Daoy (cell line): Measurements from ENCODE around the gene JAKMIP1. TPM values are rescaled to one million over a fixed set of nuclear protein-coding genes. Genes with fewer than 3 reads are reported as not detected.

Source experiments
- DNase-seq: peaks from one replicate; pipeline ENCODE4 v3.0.0-alpha.2; 2015; ENCODE audit warnings: low read depth
- total RNA-seq: library from RNA; depleted of rRNA; stranded (reverse); fragments of >200 nt; shearing (Covaris generic); gene quantifications from 2 replicates; pipeline ENCODE4 v1.2.3, GENCODE V29; 2014; rRNA removed

The JAKMIP1 gene
- total RNA-seq, 1 experiment from 2014 or later, result 0.40 TPM

DNA sequence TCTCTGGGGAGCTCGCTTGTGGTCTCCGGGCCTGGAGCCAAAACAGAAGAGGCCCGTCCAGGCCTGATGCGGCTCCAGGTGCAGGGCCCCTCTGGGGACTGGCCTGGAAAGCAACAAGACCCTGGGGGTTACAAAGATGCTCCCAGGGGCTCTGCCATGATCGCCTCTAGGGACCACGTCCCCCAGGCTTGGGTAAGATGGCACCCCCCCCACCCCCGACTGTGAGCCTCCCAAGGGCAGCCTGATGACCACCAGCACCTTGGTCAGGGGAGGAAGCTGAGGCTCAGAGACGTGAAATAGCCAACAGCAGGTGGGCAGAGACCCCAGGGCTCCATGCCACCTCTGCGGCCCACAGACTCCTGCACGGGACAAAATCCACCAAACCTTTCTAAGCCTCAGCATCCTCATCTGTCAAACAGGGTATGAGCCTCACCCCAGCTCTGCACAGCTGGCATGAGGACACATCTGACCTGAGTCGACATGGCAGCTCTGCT is 207.5 kb downstream of the JAKMIP1 start:
- no peak for DNase-seq

DNA sequence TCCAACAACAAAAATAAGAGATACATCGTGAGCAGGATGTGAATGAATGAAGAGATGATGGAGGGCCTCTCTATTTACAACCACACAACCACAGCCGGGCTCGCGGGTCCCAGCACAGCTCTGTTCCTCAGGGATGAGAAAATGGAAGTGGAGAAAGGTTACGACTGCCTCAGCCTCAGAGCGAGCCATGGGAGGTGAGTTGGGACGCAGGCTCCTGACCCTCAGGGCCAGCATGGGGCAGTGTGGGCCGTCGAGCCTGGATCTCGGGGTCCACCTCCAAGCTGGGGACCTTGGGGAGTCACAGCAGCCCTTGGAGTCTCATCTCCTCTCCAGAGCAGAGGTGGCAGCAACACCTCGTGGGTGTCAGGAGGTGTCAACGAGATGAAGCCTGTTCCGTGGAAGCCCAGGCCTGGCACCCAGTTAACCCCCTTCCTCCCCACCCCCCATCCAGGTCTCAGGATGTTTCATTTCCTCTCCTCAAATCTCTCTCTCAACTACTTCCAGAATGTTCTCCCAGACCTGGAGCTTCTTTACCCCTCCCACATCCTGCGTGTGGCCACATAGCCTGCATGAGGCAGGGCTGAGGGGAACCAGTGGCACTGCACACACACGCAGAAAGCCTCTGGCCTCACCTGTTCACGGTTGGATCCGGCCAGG is 208.1 kb downstream of the JAKMIP1 start:
- no peak for DNase-seq

DNA sequence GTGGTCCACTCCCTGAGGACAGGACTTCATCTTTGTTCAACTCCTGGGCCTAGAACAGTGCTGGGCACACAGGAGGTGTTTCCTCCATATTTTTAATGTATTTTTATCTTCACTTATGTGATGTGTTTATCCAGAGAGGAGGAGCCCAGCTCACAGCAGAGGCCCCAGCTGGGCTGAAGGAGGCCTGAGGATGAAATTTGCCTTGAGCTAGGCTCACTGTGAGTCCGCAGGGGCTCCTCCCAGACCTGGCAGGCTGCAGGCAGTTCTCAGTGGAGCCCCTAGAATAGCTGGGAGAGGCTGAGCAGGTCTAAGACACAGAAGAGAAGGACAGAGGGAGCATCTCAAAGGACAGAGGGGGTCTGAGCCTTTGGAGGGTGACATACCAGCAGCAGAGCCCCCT is 208.9 kb downstream of the JAKMIP1 start:
- no peak for DNase-seq

DNA sequence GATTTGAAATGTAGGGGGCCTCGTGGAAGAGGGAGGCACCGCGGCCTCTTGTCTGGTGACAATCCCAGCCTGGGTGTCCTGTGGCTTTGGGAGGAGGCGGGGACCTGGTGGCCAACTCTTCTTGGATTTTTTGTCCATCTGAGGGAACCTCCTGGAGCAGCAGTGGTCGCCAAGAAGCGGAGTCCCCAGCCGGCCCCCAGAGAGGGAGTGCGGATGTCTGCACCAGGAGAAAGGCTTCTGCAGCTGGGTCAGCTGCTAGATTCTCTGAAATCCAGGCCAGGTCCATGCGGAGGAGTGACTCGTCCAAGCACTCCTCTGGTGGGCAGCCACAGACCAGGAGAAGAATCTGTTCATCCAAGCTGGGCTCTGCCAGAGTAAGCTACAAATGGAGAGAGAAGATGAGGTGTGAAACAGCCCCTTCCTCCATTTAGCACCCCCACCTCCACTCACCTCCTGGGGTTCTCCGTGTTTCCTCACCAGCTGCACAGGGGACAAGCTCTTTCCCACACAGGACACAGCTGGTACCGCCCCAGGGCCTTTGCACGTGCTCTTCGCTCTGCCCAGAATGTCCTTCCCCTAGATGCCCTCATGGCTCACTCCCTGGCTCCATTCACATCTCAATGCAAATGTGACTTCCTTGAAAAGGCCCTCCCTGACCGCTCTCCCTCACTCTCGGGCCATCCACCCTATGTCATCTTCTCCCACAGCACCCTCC is 209.7 kb downstream of the JAKMIP1 start:
- DNase-seq, result no peak

DNA sequence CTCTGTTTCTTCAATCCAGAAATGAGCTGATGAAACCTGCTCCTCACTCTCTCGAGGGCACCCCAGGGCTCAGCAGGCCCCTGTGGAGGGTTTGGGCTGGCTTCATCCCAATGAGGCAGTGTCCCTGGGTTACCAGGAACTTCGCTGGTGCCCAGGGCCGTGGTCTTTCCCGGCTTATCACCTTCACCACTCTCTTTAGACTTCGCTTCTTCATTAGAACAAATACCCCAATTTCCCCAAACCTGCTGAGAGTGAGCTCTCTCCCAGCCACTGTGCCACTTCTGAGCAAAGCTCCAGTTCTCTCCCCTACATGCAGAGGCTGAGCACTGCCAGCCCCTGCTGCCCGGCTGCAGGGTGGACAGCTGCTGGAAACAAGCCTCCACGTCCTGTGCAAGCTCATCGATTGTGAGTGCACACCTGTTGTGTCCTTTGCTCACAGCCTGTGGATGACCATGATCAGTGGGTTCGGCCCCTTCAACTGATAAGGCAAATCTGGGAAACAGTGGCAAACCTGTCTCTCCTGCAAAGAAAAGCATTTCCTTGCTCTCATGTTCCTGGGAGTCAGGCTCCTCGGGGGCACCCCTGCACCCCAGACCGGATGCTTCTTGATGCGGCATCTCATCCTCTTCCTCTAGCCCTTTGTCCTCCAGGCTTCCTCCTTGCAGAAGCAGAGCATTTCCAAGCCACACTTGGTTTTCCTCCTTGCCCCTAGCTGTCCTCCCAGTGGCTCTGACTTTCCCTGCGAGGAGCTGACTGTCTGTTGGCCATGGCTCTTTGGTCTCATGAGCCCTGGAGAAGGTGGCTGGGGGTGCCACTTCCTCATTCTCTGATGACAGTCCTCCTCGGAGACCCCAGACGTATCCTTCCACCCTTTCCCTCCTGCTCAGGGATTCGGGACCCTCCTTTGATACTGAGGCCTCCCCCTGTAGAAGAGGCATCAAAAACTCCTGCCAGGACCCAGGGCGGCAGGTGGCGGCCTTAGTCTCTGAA is 210.8 kb downstream of the JAKMIP1 start:
- DNase-seq, result no peak

DNA sequence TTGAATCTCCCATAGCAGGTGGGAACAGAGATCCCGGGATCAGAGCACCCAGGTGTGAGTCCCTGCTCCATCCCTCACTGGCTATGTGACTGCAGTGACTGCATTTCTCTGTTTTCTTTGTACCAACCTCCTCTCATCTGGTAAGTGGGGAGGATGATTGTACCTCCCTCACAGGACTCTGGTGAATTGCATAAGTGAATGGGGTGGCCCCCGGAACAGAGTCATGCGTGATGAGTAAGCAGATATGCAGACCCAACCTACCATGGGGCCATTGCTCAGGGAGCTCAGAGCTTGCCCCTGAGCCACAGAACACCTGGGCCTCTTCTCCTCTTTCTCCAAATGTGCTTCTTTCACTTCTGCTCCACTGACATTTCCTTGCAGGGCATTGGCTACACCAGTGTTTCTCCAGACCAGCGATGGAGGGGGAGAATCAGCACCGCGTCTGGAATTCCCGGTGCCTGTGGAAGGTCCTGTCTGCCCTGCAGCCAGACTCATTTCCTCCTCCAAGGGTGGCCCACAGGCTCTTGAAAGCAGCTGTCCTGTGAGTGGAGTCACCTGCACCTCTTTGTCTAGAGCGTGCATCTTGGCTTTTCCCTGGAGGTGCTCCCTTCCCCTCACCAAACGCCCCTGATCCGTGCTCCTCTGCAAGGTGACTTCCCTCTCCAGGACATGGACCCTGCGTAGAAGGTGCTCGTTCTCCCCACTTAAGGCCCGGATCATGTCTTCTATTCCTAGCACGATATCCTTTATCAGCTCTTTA is 212.1 kb downstream of the JAKMIP1 start:
- peak; percentile 66 for DNase-seq

DNA sequence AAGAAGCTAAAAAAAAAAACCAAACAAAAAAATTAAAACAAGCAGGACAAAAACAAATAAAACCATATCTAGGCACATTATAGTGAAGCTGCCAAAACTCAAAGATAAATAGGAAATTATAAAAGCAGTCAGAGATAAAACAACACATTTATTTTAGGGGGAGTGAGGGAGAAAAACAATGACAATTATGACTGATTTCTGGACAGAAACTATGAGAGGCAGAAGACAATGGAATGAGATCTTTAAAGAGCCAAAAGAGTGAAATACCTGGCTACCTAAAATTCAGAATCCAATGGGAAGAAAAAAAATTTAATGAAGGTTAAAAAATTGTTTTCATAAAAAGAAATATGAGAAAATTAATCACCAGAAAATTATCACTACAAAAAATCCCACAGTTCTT is 215.5 kb downstream of the JAKMIP1 start:
- no peak for DNase-seq

DNA sequence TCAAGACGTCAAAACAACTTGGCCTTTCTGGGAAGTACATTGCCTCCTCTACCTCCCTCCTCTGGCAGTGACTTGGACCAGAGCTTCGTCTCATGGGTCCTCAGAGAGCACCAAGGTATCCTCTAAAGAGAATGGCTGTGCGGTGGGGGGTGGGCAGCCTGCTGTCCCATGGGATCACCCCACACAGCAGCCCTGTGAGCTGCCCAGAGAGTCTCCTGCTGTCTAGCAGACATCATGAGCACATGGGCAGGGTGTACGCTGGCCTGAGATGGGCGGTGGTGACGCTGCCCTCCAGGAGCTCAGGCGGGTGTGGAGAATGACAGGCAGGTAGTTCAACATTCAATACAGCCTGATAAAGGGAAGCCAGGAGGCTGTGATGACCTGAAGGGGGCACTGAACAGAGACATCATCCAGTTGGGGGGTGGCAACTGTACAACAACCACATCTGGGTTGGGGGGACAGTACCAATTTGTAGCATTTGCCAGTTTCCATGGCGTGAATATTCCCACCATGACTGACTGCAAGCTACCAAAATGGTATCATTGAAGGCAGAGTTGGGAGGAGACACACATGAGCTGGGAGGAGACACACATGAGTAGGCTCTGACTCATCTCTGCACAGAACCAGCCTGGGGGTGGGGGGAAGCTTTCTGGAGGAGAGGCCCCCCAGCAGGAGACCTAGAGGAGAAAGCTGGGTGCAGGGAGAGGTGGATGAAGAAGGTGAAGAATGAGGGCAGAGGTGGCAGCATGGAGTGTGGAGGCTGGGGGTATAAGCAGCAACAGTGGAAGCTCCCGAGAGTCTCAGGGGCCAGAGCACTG is 218.0 kb downstream of the JAKMIP1 start:
- peak; percentile 33 for DNase-seq

DNA sequence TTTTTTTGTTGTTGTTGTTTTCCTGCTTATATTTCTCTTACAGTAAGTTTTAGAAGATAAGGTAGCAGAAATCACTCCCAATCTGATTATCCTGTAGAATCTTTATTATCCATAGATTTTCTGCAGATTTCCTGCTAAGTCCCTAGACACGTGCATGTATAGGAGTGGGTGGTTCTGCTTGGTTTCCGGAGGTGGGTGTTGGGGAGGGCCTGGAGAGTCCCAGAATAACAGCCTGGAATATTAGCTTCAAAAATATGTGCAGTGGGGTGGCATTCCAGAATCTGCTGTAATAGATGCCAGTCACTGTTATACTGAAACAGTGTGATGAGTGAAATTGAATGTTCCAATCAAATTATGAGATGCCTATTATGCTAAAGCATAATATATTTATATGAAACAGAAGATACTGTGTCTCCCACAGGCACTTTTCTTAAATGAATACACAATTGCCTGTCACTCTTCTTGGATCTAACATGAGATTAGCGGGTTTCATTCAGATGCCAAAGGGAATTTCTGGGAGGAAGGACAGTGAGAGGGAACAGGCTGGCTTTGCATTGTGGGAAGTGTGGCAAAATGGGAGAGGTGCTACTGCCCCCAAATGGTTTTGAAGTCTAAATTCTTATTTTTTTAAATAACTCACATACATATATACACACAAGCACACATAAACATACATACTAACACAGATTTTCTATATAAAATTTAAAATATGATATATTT is 219.8 kb downstream of the JAKMIP1 start:
- peak; percentile 32 for DNase-seq

DNA sequence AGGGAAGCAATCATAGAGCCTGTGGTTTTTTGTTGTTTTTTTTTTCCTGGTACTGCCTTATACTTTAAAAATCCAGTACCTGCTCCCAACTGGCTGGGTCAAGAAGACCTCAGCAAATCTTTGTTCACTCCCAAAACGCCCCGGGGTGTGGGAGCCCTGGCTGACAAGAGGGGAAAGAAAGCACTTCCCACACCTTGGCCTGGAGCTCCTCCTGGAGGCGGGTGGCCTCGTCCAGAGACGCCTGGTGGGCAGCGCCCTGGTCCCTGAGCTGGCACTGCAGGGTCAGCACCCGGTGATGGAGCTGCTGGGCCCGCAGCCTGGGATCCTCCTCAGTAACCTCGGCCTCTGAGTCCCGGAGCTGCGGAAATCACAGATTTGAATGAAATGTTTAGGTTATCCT is 220.4 kb downstream of the JAKMIP1 start:
- DNase-seq, result peak; percentile 75

DNA sequence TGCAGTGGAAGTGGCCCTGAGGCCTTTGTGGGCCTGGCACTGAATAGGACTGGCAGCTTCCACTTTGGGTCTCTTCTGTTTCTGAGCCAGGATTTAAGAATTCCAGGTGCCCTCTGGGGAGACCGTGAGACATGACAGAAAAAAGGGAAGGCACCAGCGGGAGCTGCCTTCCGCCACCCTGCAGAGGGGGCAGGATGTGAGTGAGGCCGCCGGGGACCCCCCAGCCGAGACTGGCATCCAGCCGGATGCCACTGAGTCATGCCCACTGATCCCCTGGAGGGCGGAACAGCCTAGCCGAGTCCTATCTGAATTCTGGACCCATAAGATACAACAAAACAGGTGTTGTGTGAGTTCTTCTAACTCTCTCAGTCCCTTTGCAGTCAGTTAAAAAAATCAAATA is 223.4 kb downstream of the JAKMIP1 start:
- DNase-seq, result peak; percentile 74

DNA sequence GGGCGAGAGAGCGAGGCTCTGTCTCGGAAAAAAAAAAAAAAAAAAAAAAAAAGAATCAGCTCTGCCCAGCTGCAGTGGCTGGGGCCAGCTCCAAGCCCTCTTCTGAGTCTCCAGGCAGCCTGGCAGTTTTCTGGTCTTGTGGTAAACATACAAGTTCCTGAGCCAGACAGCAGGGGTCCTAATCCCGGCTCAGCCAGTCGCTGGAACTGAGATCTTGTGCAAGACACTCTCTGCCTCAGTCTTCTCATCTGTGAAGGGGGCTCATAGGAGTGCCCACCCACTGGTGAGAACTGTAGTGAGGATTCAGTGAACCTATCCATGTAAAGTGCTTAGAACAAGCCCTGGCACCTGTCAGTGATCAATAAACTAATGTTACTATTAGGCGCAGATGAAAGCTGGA is 223.9 kb downstream of the JAKMIP1 start:
- peak; percentile 44 for DNase-seq

Other genes with a start within 250 kb of the JAKMIP1 start
- not detected in 2 replicates for gene C4orf50, start 182.1 kb downstream of the JAKMIP1 start, total RNA-seq
- 17.6 and 19.3 TPM in 2 replicates for gene WFS1, start 69.3 kb upstream of the JAKMIP1 start, total RNA-seq